ENCODE measurements around the gene REEP1.

GRCh38 chr2:86357392-86357963, 20.1 kb upstream of the REEP1 start:
- no peak for TF ChIP-seq CTCF (IDR thresholded peaks at IDR 0.05)
- no peak for TF ChIP-seq TCF7L2 (IDR thresholded peaks at IDR 0.05; ENCODE audit: low read depth, low read length)
- TF ChIP-seq POLR2AphosphoS5 (IDR thresholded peaks at IDR 0.05; ENCODE audit: low read depth, low read length), result no peak
- TF ChIP-seq SIN3A (IDR thresholded peaks at IDR 0.05; ENCODE audit: borderline replicate concordance, insufficient read depth, low read depth, low read length), result no peak
- TF ChIP-seq REST (IDR thresholded peaks at IDR 0.05; ENCODE audit: insufficient read depth in 1 of 2, low read depth in 2 of 2, low read length in 1 of 2), result no peak

Measured in Panc1 (cell line).